IMR-90 (cell line): ENCODE measurements around the gene GALNT17. TPM values are rescaled to one million over a fixed set of nuclear protein-coding genes. Genes with fewer than 3 reads are reported as not detected.

Experiments
- ATAC-seq: fragments of 200-7000 bp; cut with Tn5 transposase; 2 replicates; pipeline ENCODE4 v1.9.1; 2020; ENCODE audit warnings: low read depth, mild to moderate bottlenecking, moderate library complexity
- BruUV-seq: library from RNA; stranded (reverse); fragments of 400-500 nt; replicated peaks from 2 replicates; lab custom pipeline; 2021; lab: Mats Ljungman, UMichigan
- CTCF ChIA-PET: fragments of 300-600 bp; formaldehyde crosslinking; extraction: SDS; loops from one replicate; lab custom pipeline; 2021; ENCODE audit warnings: antibody characterized with exemption; lab: Yijun Ruan, JAX
- POLR2A ChIA-PET: fragments of 300-600 bp; sonication (Branson Sonifier 250); formaldehyde crosslinking; loops from one replicate; lab custom pipeline; 2022; ENCODE audit warnings: antibody characterized with exemption; ENCODE audit not compliant: unreplicated experiment; lab: Charles Lee
- DNase-seq: peaks from one replicate; pipeline ENCODE4 v3.0.0; 2013
- H2AFZ ChIP-seq: replicated peaks from 2 replicates; pipeline ENCODE3; 2013; ENCODE audit warnings: low read length, mild to moderate bottlenecking; ENCODE audit not compliant: poor library complexity
- H2AK5ac ChIP-seq: 2 replicates; pipeline ENCODE4 v1.6.1; 2013; ENCODE audit warnings: low read depth, low read length, inconsistent platforms
- H2AK9ac ChIP-seq: replicated peaks from 2 replicates; pipeline ENCODE3; 2013; ENCODE audit warnings: mild to moderate bottlenecking, low read depth, low read length, moderate library complexity; ENCODE audit not compliant: poor library complexity
- H2BK120ac ChIP-seq: 2 replicates; pipeline ENCODE4 v1.6.1; 2013; ENCODE audit warnings: low read depth, low read length, inconsistent platforms
- H2BK15ac ChIP-seq: 3 replicates; pipeline ENCODE4 v1.6.1; 2013; ENCODE audit warnings: low read depth, low read length, inconsistent platforms
- H2BK20ac ChIP-seq: 2 replicates; pipeline ENCODE4 v1.6.1; 2013; ENCODE audit warnings: low read depth, mild to moderate bottlenecking, inconsistent platforms, low read length, moderate library complexity
- H2BK5ac ChIP-seq: 2 replicates; pipeline ENCODE4 v1.6.1; 2013; ENCODE audit warnings: mild to moderate bottlenecking, low read depth, low read length, inconsistent platforms; ENCODE audit not compliant: poor library complexity, severe bottlenecking
- H3K14ac ChIP-seq: replicated peaks from 2 replicates; pipeline ENCODE4 v1.6.1; 2013; ENCODE audit warnings: low read depth, low read length, inconsistent platforms
- H3K18ac ChIP-seq: 2 replicates; pipeline ENCODE4 v1.6.1; 2013; ENCODE audit warnings: low read depth, low read length, control low read depth
- H3K23ac ChIP-seq: 2 replicates; pipeline ENCODE4 v1.6.1; 2013; ENCODE audit warnings: low read depth, low read length, inconsistent platforms
- H3K27ac ChIP-seq: 2 replicates; pipeline ENCODE4 v1.5.1; 2013; ENCODE audit warnings: mild to moderate bottlenecking, control low read depth, low read length; ENCODE audit not compliant: insufficient read depth
- H3K27me3 ChIP-seq: 2 replicates; pipeline ENCODE4 v1.6.1; 2013; ENCODE audit warnings: low read length; ENCODE audit not compliant: control insufficient read depth, insufficient read depth
- H3K36me3 ChIP-seq: 2 replicates; pipeline ENCODE4 v1.6.1; 2013; ENCODE audit warnings: low read length, mixed read lengths; ENCODE audit not compliant: control insufficient read depth, insufficient read depth
- H3K4ac ChIP-seq: 2 replicates; pipeline ENCODE4 v1.6.1; 2013; ENCODE audit warnings: low read depth, low read length, inconsistent platforms
- H3K4me1 ChIP-seq: 2 replicates; pipeline ENCODE4 v1.6.1; 2013; ENCODE audit warnings: low read length, mixed read lengths; ENCODE audit not compliant: control insufficient read depth, insufficient read depth
- H3K4me2 ChIP-seq: 2 replicates; pipeline ENCODE4 v1.6.1; 2013; ENCODE audit warnings: low read depth, mild to moderate bottlenecking, control low read depth, low read length, moderate library complexity
- H3K4me3 ChIP-seq: 2 replicates; pipeline ENCODE4 v1.5.1; 2013; ENCODE audit warnings: low read depth, mild to moderate bottlenecking, control low read depth, low read length, moderate library complexity; ENCODE audit not compliant: insufficient read depth
- H3K56ac ChIP-seq: 2 replicates; pipeline ENCODE4 v1.6.1; 2013; ENCODE audit warnings: low read length, inconsistent platforms; ENCODE audit not compliant: insufficient read depth; ENCODE audit errors: extremely low read depth
- H3K79me1 ChIP-seq, 2 experiments: 2 replicates each; pipeline ENCODE4 v1.6.1; 2013; ENCODE audit warnings: low read length in 2 of 2, inconsistent platforms in 1 of 2, low read depth in 1 of 2
- H3K9ac ChIP-seq: 2 replicates; pipeline ENCODE4 v1.6.1; 2013; ENCODE audit warnings: low read depth, low read length, control low read depth
- H3K9me1 ChIP-seq: 2 replicates; pipeline ENCODE4 v1.6.1; 2013; ENCODE audit warnings: low read length, inconsistent platforms; ENCODE audit not compliant: insufficient read depth
- H3K9me3 ChIP-seq: 2 replicates; pipeline ENCODE4 v1.6.1; 2013; ENCODE audit warnings: low read length; ENCODE audit not compliant: control insufficient read depth, insufficient read depth
- H4K20me1 ChIP-seq: 2 replicates; pipeline ENCODE4 v1.6.1; 2013; ENCODE audit warnings: low read length, inconsistent platforms; ENCODE audit not compliant: insufficient read depth
- H4K5ac ChIP-seq: 2 replicates; pipeline ENCODE4 v1.6.1; 2013; ENCODE audit warnings: mild to moderate bottlenecking, low read depth, low read length, control low read depth
- H4K8ac ChIP-seq, 2 experiments: 2 replicates each; pipeline ENCODE4 v1.6.1; 2013; ENCODE audit warnings: low read depth in 2 of 2, low read length in 2 of 2, control low read depth in 1 of 2, inconsistent platforms in 1 of 2
- H4K91ac ChIP-seq: 2 replicates; pipeline ENCODE4 v1.6.1; 2013; ENCODE audit warnings: low read depth, low read length, inconsistent platforms; ENCODE audit not compliant: insufficient read depth
- BHLHE40 ChIP-seq: fragments of 150-350 bp; IDR thresholded peaks from 2 replicates; pipeline ENCODE4 v1.6.1; 2016; ENCODE audit warnings: mild to moderate bottlenecking, low read depth, low read length
- CEBPB ChIP-seq: IDR thresholded peaks from 2 replicates; pipeline ENCODE4 v1.6.1; 2012; ENCODE audit warnings: low read depth, low read length, improper control_type of control experiment
- CHD1 ChIP-seq: IDR thresholded peaks from 2 replicates; pipeline ENCODE4 v1.6.1; 2012; ENCODE audit warnings: low read depth, low read length, improper control_type of control experiment
- CTCF ChIP-seq: conservative IDR thresholded peaks from 2 replicates; pipeline ENCODE4 v1.5.1; 2012; ENCODE audit warnings: mild to moderate bottlenecking, low read depth, low read length, improper control_type of control experiment
- FOS ChIP-seq: fragments of 150-350 bp; IDR thresholded peaks from 2 replicates; pipeline ENCODE4 v1.6.1; 2016; ENCODE audit warnings: low read depth, low read length
- MAFK ChIP-seq: IDR thresholded peaks from 2 replicates; pipeline ENCODE4 v1.6.1; 2012; ENCODE audit warnings: low read depth, low read length, improper control_type of control experiment
- MAZ ChIP-seq: IDR thresholded peaks from 2 replicates; pipeline ENCODE4 v1.6.1; 2012; ENCODE audit warnings: low read depth, mild to moderate bottlenecking, low read length, improper control_type of control experiment, moderate library complexity, borderline replicate concordance
- MXI1 ChIP-seq: IDR thresholded peaks from 2 replicates; pipeline ENCODE4 v1.6.1; 2012; ENCODE audit warnings: low read depth, mild to moderate bottlenecking, low read length, moderate library complexity, borderline replicate concordance
- NFE2L2 ChIP-seq: fragments of 150-350 bp; IDR thresholded peaks from 2 replicates; pipeline ENCODE4 v1.6.1; 2016; ENCODE audit warnings: low read depth, mild to moderate bottlenecking, low read length
- POLR2A ChIP-seq: IDR thresholded peaks from 2 replicates; pipeline ENCODE4 v1.6.1; 2012; ENCODE audit warnings: mild to moderate bottlenecking, low read depth, low read length
- RAD21 ChIP-seq: IDR thresholded peaks from 2 replicates; pipeline ENCODE4 v1.6.1; 2012; ENCODE audit warnings: low read length, improper control_type of control experiment
- RCOR1 ChIP-seq: IDR thresholded peaks from 2 replicates; pipeline ENCODE4 v1.6.1; 2012; ENCODE audit warnings: mild to moderate bottlenecking, low read length, improper control_type of control experiment; ENCODE audit not compliant: insufficient replicate concordance
- RFX5 ChIP-seq: IDR thresholded peaks from 2 replicates; pipeline ENCODE4 v1.8.0; 2012; ENCODE audit warnings: low read depth, mild to moderate bottlenecking, low read length, moderate library complexity
- SMC3 ChIP-seq: fragments of 150-350 bp; IDR thresholded peaks from 2 replicates; pipeline ENCODE4 v1.6.1; 2016; ENCODE audit warnings: low read depth, mild to moderate bottlenecking, antibody characterized with exemption, low read length, moderate library complexity
- WGBS, 2 experiments: methylation state at CpG; one replicate each; pipeline versions ENCODE4 v1.1.5 to v1.1.7; 2013; ENCODE audit warnings: missing lambda C conversion rate in 2 of 2; ENCODE audit not compliant: insufficient read length in 1 of 2; ENCODE audit errors: extremely low coverage in 2 of 2; 5-methylcytosine and 5-hydroxymethylcytosine counted together
- dilution Hi-C: fragments of 300-500 bp; cut with HindIII; formaldehyde crosslinking; loops from one replicate; pipeline ENCODE4 v1.14.3; 2018; ENCODE audit warnings: low sequenced_read_pairs; ENCODE audit not compliant: unreplicated experiment
- in situ Hi-C: fragments of 300-500 bp; cut with MboI; formaldehyde crosslinking; loops from 3 replicates; pipeline ENCODE4 v1.14.3; 2019; ENCODE audit warnings: low sequenced_read_pairs, inconsistent platforms, mixed read lengths
- intact Hi-C: fragments of 100-400 bp; cut with micrococcal nuclease; formaldehyde crosslinking; loops from 2 replicates; pipeline ENCODE4 v1.10.0; 2022
- polyA plus RNA-seq, 3 experiments: library from polyadenylated mRNA; depleted of rRNA; stranded (reverse); fragments of >200 nt; gene quantifications; 2 replicates each; pipeline ENCODE4 v1.2.3, GENCODE V29; 2012; ENCODE audit warnings: low replicate concordance in 1 of 3
- total RNA-seq: library from RNA; depleted of rRNA; stranded (reverse); fragments of >200 nt; gene quantifications from 2 replicates; pipeline ENCODE4 v1.2.3, GENCODE V29; 2012
- TF ChIP-seq, protein P1 (sequence below): fragments of 150-350 bp; IDR thresholded peaks from 2 replicates; pipeline ENCODE4 v1.6.1; 2016; ENCODE audit warnings: low read depth, mild to moderate bottlenecking, low read length, moderate library complexity, borderline replicate concordance
- TF ChIP-seq, protein P2 (sequence below): fragments of 150-350 bp; IDR thresholded peaks from 2 replicates; pipeline ENCODE4 v1.6.1; 2017; ENCODE audit warnings: mild to moderate bottlenecking, antibody characterized with exemption, low read length, low read depth

The GALNT17 gene
- total and polyA plus RNA-seq, 2 of the 4 experiments (the other 2 are of a cell fraction): not detected

GRCh38 chr7:71414490-71414889 lies 282.5 kb downstream of the GALNT17 start:
- no peak overlapping the region for H2AK5ac ChIP-seq
- H4K8ac ChIP-seq: no peak overlapping the region
- no peak overlapping the region for H3K56ac ChIP-seq
- H3K18ac ChIP-seq: no peak overlapping the region
- no peaks in the 10 kb centered on the region for H3K9me1 ChIP-seq
- no peak overlapping the region for H2AFZ ChIP-seq
- no peak overlapping the region for H3K9ac ChIP-seq
- no peak overlapping the region for H3K14ac ChIP-seq
- H3K4ac ChIP-seq: no peak overlapping the region
- no peaks in the 10 kb centered on the region for H3K36me3 ChIP-seq
- H4K91ac ChIP-seq: no peak overlapping the region
- H2BK15ac ChIP-seq: no peak overlapping the region
- BruUV-seq: no TSS peak
- no peak overlapping the region for H2BK20ac ChIP-seq
- no peak overlapping the region for H3K23ac ChIP-seq
- H4K20me1 ChIP-seq: no peaks in the 10 kb centered on the region
- ATAC-seq (no peak), DNase-seq (no peak)
- no peak overlapping the region for H3K4me3 ChIP-seq
- H2AK9ac ChIP-seq: no peak overlapping the region
- H2BK5ac ChIP-seq: no peak overlapping the region
- WGBS, 2 experiments: 73% methylated on average over 2 of the region's 6 CpGs; no CpG with 5 or more reads in 1 of the 2 experiments
- H3K27me3 ChIP-seq: no peaks in the 10 kb centered on the region
- H3K4me1 ChIP-seq: no peaks in the 10 kb centered on the region
- H3K79me1 ChIP-seq: no peaks in the 10 kb centered on the region
- H3K9me3 ChIP-seq: peaks cover 31% of the 10 kb centered on the region
- POLR2A ChIA-PET: no interaction called here
- dilution Hi-C loops (no loop called here), in situ Hi-C loops (no loop called here), intact Hi-C loops (no loop called here)
- no peak overlapping the region for H3K4me2 ChIP-seq
- CTCF ChIA-PET: no interaction called here
- H3K27ac ChIP-seq: no peak overlapping the region
- no peak overlapping the region for H4K5ac ChIP-seq
- no peak for TF ChIP-seq POLR2A
- TF ChIP-seq, protein P1, sequence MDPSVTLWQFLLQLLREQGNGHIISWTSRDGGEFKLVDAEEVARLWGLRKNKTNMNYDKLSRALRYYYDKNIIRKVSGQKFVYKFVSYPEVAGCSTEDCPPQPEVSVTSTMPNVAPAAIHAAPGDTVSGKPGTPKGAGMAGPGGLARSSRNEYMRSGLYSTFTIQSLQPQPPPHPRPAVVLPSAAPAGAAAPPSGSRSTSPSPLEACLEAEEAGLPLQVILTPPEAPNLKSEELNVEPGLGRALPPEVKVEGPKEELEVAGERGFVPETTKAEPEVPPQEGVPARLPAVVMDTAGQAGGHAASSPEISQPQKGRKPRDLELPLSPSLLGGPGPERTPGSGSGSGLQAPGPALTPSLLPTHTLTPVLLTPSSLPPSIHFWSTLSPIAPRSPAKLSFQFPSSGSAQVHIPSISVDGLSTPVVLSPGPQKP: no peak
- no peak for TF ChIP-seq MXI1
- TF ChIP-seq SMC3: no peak
- no peak for TF ChIP-seq CEBPB
- no peak for TF ChIP-seq MAFK
- TF ChIP-seq RCOR1: no peak
- TF ChIP-seq MAZ: no peak
- no peak for TF ChIP-seq CTCF
- TF ChIP-seq BHLHE40: no peak
- TF ChIP-seq, protein P2, sequence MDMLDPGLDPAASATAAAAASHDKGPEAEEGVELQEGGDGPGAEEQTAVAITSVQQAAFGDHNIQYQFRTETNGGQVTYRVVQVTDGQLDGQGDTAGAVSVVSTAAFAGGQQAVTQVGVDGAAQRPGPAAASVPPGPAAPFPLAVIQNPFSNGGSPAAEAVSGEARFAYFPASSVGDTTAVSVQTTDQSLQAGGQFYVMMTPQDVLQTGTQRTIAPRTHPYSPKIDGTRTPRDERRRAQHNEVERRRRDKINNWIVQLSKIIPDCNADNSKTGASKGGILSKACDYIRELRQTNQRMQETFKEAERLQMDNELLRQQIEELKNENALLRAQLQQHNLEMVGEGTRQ: no peak
- TF ChIP-seq RAD21: no peak
- TF ChIP-seq CHD1: no peak
- no peak for TF ChIP-seq RFX5
- TF ChIP-seq FOS: no peak
- TF ChIP-seq NFE2L2: no peak
- no peak overlapping the region for H2BK120ac ChIP-seq
